Heart left ventricle (tissue), 16 donors: ENCODE measurements around the gene TBC1D7. TPM values are rescaled to one million over a fixed set of nuclear protein-coding genes. Genes with fewer than 3 reads are reported as not detected.
A peak's percentile ranks its signal among the peaks of the same experiment; 100 is the strongest.

Source experiments
- ATAC-seq, 4 donors: fragments of 200-7000 bp; cut with Tn5 transposase; one replicate each; pipeline ENCODE4 v1.9.1; 2020 to 2022; ENCODE audit warnings: moderate library complexity in 4 of 4, mild to moderate bottlenecking in 3 of 4, moderate number of reproducible peaks in 1 of 4
- DNase-seq, 5 donors: peaks; one replicate each; pipeline ENCODE4 v3.0.0-alpha.2; 2020
- H3K27ac ChIP-seq, 12 donors: fragments of 200-600 bp; sonication (generic) in 4 of 12; one replicate each; pipeline versions ENCODE4 v1.5.0 to v1.8.0; 2016 to 2022; ENCODE audit warnings: mild to moderate bottlenecking in 2 of 12
- H3K27me3 ChIP-seq, 9 donors: fragments of 200-600 bp; sonication (generic) in 2 of 9; one replicate each; pipeline versions ENCODE4 v1.5.1 to v1.8.0; 2016 to 2022; ENCODE audit warnings: mild to moderate bottlenecking in 3 of 9
- H3K36me3 ChIP-seq, 9 donors: fragments of 200-600 bp; sonication (generic) in 2 of 9; one replicate each; pipeline versions ENCODE4 v1.5.0 to v1.8.0; 2018 to 2022; ENCODE audit warnings: mild to moderate bottlenecking in 2 of 9
- H3K4me1 ChIP-seq, 12 donors: fragments of 200-600 bp; sonication (generic) in 4 of 12; one replicate each; pipeline versions ENCODE4 v1.5.0 to v1.8.0; 2016 to 2022; ENCODE audit warnings: mild to moderate bottlenecking in 3 of 12
- H3K4me3 ChIP-seq, 12 donors: fragments of 200-600 bp; sonication (generic) in 4 of 12; one replicate each; pipeline versions ENCODE4 v1.5.0 to v1.8.0; 2017 to 2022; ENCODE audit warnings: mild to moderate bottlenecking in 9 of 12, moderate library complexity in 4 of 12
- H3K9me3 ChIP-seq, 12 donors: fragments of 200-600 bp; sonication (generic) in 4 of 12; one replicate each; pipeline versions ENCODE4 v1.5.0 to v1.8.0; 2016 to 2022; ENCODE audit warnings: mild to moderate bottlenecking in 1 of 12
- POLR2A ChIP-seq, 2 donors: fragments of 450-650 bp; IDR thresholded peaks; one replicate each; pipeline ENCODE4 v1.6.1; 2017; ENCODE audit warnings: antibody characterized with exemption in 2 of 2, mild to moderate bottlenecking in 2 of 2, moderate library complexity in 2 of 2
- WGBS, 4 donors: extraction: QIAGEN DNeasy Blood & Tissue Kit in 2 of 4; methylation state at CpG; one replicate each; pipeline versions ENCODE4 v1.1.5 to v1.1.7; 2013 to 2018; 5-methylcytosine and 5-hydroxymethylcytosine counted together
- intact Hi-C, 10 donors: fragments of 100-400 bp; cut with DNase I; formaldehyde crosslinking; loops; one replicate each; pipeline versions ENCODE4 v1.11.1 to v1.14.2; 2022
- polyA plus RNA-seq, 2 donors: library from polyadenylated mRNA; stranded (reverse); fragments of 200-250 nt; gene quantifications; one replicate each; pipeline ENCODE4 v1.2.3, GENCODE V29; 2013
- total RNA-seq, 9 donors: library from RNA; depleted of rRNA in 2 of 9; stranded (reverse); fragments of >200 nt in 2 of 9; fragmentation: NEBNext Ultra II Directional in 3 of 9; extraction: Animal tissue kit (Norgen Biotek cat#: 25700) in 3 of 9; gene quantifications; one replicate each; pipeline versions ENCODE4 v1.1.0 to v1.2.4, GENCODE V29; 2016 to 2023
- TF ChIP-seq, protein P1 (sequence below), 12 donors: fragments of 200-600 bp; sonication (generic) in 4 of 12; IDR thresholded peaks; one replicate each; pipeline versions ENCODE4 v1.5.0 to v1.8.0; 2018 to 2022; ENCODE audit warnings: antibody characterized with exemption in 12 of 12, mild to moderate bottlenecking in 5 of 12
- donor health status: ischemic (EF 13 %, LVEDD 7.1; RV severe dilation, severe dysfunction).
- donor health status: healthy with polysubstance abuse.
- donor health status: DM: no; HTN: yes; CAD: no.
- donor health status: DM: no; HTN: no; CAD: no.
- donor health status: ischemic (EF 25% LVEDD 6.9; RV normal size, moderate dysfunction).
- donor health status: ischemic (EF 25% LVEDD 5.7; RV mildly dilated, moderate dysfunction).
- donor health status: healthy.
- donor health status: DM: yes; HTN: yes; CAD: no.
- donor health status: ischemic (EF 35%, LVEDD 5.7; RV mildly dilated, moderate dysfunction).
- donor health status: nonischemic (EF 11% LVEDD 7.7; RV severe dilation, severe dysfunction).
- donor health status: DM: yes; HTN: yes; CAD: no.
- donor health status: PGD.
- donor health status: ischemic (EF 29% LVEDD 5.4; RV normal size, mild dysfunction).
- donor health status: nonischemic (EF 23%, LVEDD 6.1; RV moderate dilation, normal function).

Gene TBC1D7
- total and polyA plus RNA-seq, 11 donors, result 17.0 to 31.9 (median 22.9) TPM

DNA sequence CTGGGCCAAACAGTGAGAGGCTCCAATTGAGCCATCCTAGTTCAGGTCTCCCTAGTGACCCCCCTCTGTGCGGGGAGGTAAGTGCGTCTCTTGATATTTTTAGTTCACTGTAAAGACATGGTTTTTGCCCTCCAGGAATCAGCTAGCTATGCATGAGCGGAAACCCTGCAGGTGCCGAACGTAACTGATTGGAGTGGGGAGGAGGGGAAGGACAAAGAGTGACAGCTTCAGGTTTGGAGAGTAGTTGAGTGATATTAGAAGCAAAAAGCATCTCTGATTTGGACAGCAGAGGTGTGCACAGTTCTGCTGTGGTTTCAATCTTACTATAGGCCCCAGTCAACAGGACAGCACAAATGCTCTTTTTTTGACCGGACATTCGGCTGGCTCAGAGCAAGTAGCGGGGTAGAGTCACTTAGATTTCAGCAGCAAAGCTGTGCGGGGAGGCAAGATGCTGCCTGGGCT is 31.8 kb downstream of the TBC1D7 start:
- Histone ChIP-seq H3K36me3 (peaks cover 0 to 79% (median 58%) of the 10 kb centered on the region in 9 donors), H3K4me3 (no peak overlapping the region), H3K4me1 (peaks cover 0 to 10% (median 0%) of the 10 kb centered on the region in 12 donors), H3K9me3 (no peaks in the 10 kb centered on the region), H3K27me3 (no peaks in the 10 kb centered on the region), H3K27ac (no peak overlapping the region)
- peak in 2 of 4 donors; percentile 21 to 31 for ATAC-seq
- WGBS, 4 donors, result 79 to 84% (median 83%) methylated on average over 9 of the region's 9 CpGs
- TF ChIP-seq, protein P1, sequence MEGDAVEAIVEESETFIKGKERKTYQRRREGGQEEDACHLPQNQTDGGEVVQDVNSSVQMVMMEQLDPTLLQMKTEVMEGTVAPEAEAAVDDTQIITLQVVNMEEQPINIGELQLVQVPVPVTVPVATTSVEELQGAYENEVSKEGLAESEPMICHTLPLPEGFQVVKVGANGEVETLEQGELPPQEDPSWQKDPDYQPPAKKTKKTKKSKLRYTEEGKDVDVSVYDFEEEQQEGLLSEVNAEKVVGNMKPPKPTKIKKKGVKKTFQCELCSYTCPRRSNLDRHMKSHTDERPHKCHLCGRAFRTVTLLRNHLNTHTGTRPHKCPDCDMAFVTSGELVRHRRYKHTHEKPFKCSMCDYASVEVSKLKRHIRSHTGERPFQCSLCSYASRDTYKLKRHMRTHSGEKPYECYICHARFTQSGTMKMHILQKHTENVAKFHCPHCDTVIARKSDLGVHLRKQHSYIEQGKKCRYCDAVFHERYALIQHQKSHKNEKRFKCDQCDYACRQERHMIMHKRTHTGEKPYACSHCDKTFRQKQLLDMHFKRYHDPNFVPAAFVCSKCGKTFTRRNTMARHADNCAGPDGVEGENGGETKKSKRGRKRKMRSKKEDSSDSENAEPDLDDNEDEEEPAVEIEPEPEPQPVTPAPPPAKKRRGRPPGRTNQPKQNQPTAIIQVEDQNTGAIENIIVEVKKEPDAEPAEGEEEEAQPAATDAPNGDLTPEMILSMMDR (IDR thresholded peaks at IDR 0.05), result no peak
- TF ChIP-seq POLR2A (IDR thresholded peaks at IDR 0.05), result no peak
- intact Hi-C loops, result loop anchor here in 1 of 10 donors (10.0 kb wide), 1 partner anchor 382 kb away; no protein-coding TSS in a partner anchor
- no peak for DNase-seq

- Histone ChIP-seq H3K4me1 (peaks cover 0 to 10% (median 0%) of the 10 kb centered on the region in 12 donors), H3K27me3 (no peaks in the 10 kb centered on the region), H3K4me3 (no peak overlapping the region), H3K36me3 (peaks cover 0 to 76% (median 51%) of the 10 kb centered on the region in 9 donors), H3K27ac (no peak overlapping the region), H3K9me3 (no peaks in the 10 kb centered on the region)
- DNase-seq (no peak), ATAC-seq (no peak)
- TF ChIP-seq, protein P1 (IDR thresholded peaks at IDR 0.05), result no peak
- TF ChIP-seq POLR2A (IDR thresholded peaks at IDR 0.05), result no peak
- WGBS, 4 donors, result 89 to 94% (median 92%) methylated on average over 5 to 11 of the region's 11 CpGs
- intact Hi-C loops, result loop anchor here in 1 of 10 donors (10.0 kb wide), 1 partner anchor 381 kb away; no protein-coding TSS in a partner anchor
Measured at GRCh38 chr6:13295576-13295975, 32.8 kb downstream of the TBC1D7 start.

GRCh38 chr6:13294499-13295069 is 33.8 kb downstream of the TBC1D7 start:
- H3K27me3 ChIP-seq, result no peaks in the 10 kb centered on the region
- peaks cover 0 to 10% (median 0%) of the 10 kb centered on the region in 12 donors for H3K4me1 ChIP-seq
- H3K9me3 ChIP-seq, result no peaks in the 10 kb centered on the region
- H3K4me3 ChIP-seq, result no peak overlapping the region
- ATAC-seq, result no peak
- 66 to 72% (median 71%) methylated on average over 13 of the region's 13 CpGs for WGBS, 4 donors
- no peak for TF ChIP-seq POLR2A (IDR thresholded peaks at IDR 0.05)
- TF ChIP-seq, protein P1 (IDR thresholded peaks at IDR 0.05), result no peak
- H3K27ac ChIP-seq, result no peak overlapping the region
- H3K36me3 ChIP-seq, result peaks cover 0 to 67% (median 45%) of the 10 kb centered on the region in 9 donors
- no peak for DNase-seq
- intact Hi-C loops, result loop anchor here in 1 of 10 donors (10.0 kb wide), 1 partner anchor 380 kb away; no protein-coding TSS in a partner anchor

DNA sequence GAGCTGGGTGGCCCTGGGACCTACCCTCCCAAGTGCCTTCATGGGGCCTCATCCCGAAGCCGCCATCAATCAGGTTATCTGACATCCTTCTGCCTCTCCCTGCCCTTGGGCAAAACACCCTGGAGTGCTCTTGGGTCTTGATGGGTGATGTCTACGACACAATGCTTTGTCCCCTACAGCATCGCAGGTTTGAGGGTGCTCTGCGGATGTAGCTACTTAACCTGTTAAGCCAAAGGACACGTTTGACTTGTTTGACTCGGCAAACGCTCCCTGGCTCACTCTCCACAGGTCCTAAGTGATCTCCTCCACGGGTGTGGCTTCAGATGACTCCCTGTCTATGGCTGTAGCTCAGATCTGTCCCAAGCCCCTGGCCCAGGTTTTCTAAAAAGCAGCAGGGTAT is 35.6 kb downstream of the TBC1D7 start:
- Histone ChIP-seq H3K9me3 (peaks cover 0 to 7% (median 0%) of the 10 kb centered on the region in 12 donors), H3K4me1 (peaks cover 0 to 10% (median 0%) of the 10 kb centered on the region in 12 donors), H3K36me3 (peaks cover 0 to 66% (median 44%) of the 10 kb centered on the region in 9 donors), H3K27me3 (no peaks in the 10 kb centered on the region), H3K4me3 (no peak overlapping the region), H3K27ac (no peak overlapping the region)
- TF ChIP-seq, protein P1 (IDR thresholded peaks at IDR 0.05), result no peak
- no peak for TF ChIP-seq POLR2A (IDR thresholded peaks at IDR 0.05)
- 91 to 93% (median 91%) methylated on average over 8 to 9 of the region's 9 CpGs for WGBS, 4 donors
- intact Hi-C loops, result loop anchor here in 1 of 10 donors (10.0 kb wide), 1 partner anchor 378 kb away; no protein-coding TSS in a partner anchor
- no peak for ATAC-seq
- no peak for DNase-seq
